ENCODE measurements around the gene ALOX5. TPM values are rescaled to one million over a fixed set of nuclear protein-coding genes. Genes with fewer than 3 reads are reported as not detected.
"Not testable (repeated sequence)": the region's sequence is repeated elsewhere in the genome, so short reads cannot be mapped to it uniquely, and the experiment has no call there.

The ALOX5 gene
- total RNA-seq, 2 experiments from 2014 or later = 0.25 to 0.52 TPM

DNA sequence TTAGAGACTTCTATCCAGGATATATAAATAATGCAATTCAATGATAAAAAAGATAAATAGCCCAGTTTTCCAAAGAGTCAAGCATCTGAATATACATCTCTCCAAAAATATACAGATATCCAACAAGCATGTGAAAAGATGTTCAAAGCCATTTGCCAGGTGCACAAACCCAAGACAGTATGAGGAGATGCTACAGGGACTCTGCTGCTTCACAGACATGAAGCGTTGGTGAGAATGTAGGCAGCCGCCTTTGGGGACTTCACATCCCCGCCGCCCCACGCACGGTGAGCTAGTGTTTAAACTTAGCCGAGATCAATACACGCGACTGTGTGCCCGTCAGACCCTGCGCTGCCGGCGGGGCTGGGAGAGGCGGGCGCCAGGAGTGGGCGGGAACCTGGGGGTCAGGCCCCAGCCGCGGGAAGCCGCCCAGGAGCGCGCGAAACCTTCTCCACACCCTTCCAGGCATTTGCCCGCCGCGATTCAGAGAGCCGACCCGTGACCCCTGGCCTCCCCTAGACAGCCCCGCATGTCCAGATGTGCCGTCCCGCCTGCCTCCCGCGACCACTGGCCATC lies 927 bp upstream of the ALOX5 start:
- POLR2A ChIA-PET = no interaction called here

DNA sequence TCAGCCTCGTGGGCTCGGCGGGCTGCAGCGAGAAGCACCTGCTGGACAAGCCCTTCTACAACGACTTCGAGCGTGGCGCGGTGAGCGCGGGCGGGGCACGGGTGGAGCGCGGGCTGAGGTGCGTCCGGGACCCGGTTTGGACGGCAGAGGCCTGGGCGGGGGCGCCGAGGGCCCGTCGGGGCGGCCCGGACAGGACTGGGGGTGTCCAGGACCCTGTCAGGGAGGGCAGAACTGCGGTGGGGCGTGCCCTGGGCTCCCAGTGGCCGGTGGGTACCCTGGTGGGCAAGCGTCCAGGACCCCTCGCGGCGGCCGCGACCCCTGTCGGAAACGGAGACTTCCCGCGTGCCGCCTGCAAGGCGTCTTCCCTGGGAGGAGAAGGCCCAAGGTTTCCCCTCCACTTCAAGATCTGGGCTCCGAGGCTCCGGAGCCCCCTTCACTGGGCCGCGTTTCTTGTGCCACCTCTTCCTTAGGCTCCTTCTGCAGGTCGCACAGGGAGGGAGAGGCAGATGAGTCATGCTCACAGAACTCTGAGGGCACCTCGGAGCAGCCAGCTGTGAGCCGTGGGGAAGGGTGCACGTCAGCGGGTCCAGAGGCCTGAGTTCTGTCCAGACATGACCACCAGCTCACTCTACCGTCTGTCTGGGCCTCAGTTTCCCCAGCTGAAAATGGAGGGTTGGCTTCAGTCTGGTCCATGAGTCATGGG lies 485 bp downstream of the ALOX5 start:
- POLR2A ChIA-PET = no interaction called here
- CTCF ChIA-PET = no interaction called here

More for the DNA sequence above, 927 bp upstream of the ALOX5 start:
- CTCF ChIA-PET = no interaction called here

DNA sequence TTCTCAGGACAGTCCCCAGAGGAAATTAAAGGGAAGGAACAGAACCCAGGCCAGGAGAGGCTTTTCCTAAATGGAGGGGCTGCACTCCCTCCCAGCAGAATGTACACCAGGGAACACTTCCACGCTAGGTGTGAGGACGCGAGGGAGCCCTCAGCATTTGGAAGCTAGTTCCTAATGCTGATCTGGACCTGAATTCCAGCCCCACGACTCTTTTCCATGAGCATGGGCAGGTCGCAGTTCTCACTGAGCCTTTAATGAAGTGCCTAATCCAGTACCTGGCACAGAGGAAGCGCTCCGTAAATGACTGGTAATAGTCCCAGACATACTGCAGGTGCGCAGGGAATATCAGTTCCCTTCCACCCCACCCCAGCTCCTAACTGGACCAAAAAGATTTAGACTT lies 1.1 kb downstream of the ALOX5 start:
- POLR2A ChIA-PET = no interaction called here

DNA sequence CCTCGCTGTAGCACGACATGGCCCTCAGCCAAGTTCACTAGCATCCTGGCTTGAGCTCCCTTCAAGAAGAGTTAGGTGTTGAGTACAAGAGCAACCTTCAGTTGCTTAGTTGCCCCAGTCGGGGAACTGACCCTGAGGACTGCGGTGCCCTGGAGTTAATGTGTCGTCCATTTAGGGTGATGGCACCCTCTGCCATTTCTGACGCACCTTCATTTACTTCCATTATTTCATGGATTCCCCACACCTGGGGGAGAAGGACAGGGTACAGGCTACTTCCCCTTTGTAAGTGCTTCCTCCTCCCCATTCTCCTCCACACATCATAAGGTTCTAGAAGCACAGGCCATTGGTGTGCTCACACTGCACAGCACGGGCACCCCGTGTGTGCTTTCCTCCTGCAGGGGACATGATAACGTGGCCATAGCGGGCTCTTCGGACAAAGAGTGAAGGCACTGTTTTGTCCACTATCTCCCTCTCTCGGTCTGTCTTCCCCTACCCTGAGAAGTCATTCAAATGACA lies 1.8 kb downstream of the ALOX5 start:
- ChIA-PET POLR2A (no interaction called here), CTCF (no interaction called here)

More for the DNA sequence above, 1.1 kb downstream of the ALOX5 start:
- CTCF ChIA-PET = no interaction called here

DNA sequence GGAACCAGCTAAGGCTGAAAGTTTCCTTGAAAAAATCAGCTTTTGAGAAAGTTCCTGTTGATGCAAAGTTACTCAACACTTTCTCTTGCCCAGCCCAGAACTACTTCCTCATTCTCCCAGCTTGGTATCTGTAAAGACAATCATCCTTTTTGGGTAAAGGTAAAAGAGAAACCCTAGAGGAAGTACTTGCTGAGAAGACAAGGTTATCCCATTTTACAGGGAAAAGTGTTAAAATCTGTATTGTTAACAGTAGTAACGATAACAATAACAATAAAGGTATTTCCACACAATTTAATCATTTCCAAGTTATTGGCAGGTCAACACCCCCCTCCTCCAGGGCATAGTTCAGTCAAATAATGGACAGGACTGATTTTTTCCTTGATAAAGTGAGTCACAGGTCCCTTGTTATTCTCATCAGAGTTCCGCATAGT lies 2.4 kb downstream of the ALOX5 start:
- ChIA-PET CTCF (no interaction called here), POLR2A (no interaction called here)

DNA sequence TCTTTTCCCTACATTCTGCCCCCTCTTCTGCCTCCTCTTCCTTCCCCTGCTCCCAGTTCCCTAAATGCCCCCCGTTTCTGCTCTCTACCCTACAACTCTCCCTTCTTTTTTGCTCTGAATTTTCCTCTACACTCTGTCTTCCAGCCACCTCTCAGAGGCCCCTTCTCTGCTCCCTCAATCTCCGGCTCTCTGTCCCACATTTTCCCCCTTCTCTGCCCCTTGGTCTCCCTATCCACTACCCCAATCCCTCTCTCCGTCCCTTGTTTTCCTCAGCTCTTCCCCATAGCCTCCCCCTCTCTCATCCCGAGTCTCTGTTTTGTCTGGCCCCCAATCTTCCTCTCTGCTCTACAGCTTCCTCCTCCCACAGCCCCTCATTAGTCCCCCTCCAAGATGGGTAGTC lies 3.3 kb downstream of the ALOX5 start:
- ChIA-PET CTCF (no interaction called here), POLR2A (no interaction called here)

DNA sequence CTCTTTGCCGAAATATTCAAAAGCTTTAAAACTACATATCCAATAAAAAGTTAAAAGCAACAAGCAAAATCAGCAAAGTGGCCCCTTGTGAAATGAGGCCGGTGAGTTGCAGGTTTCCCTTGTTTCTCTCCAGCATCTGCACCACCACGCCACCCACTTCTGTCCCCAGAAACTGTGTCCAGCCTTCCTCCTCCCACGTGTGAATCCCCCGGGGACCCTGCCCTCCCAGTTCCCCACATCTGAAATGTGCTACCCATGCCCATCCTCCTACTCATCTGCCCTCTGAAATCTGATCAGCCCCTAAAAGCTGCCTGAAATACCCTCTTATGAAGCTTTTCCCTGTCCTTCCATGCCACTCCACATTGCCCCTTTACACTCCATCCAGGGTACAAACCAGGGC lies 3.8 kb downstream of the ALOX5 start:
- POLR2A ChIA-PET = no interaction called here

DNA sequence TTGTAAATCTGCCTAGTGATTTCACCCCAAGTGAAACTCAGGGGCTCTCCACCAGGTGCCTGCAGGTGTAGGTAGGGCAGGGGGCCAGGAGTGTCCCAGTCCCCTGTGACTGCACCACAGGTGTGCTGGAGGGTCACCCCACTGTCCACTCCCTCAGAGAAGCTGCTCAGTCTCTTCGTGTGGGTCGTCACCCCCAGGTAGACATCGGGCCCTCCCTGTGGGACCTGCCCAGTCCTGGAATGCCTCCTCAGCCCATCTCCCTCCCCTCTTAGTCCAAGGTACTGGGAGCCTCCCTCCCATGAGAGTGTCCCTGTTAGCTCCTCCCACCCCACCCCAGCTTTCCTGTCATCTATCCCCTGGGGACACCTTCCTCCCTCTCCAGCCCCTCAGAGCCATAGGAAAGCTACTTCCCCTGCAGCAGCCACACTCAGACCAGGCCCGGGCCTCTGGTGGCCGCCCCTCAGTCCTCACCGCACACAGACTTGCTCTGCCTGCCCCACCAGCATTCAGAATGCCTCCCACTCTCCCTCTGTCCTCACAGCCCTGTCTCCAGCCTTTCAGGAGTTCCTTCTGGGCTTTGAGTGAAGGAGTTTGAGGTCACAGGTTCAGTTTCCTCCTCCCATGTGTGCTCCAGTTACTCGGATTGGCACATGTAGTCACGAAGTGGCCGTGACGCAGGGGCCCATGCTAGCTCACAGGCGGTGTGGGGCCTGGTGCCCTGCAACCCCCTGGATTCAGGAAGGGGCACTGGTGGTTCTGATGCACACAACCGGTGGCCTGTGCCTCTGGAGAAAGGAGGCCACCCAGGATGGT lies 5.1 kb downstream of the ALOX5 start:
- CTCF ChIA-PET = no interaction called here
- POLR2A ChIA-PET = no interaction called here

More for the DNA sequence above, 3.8 kb downstream of the ALOX5 start:
- CTCF ChIA-PET = no interaction called here

DNA sequence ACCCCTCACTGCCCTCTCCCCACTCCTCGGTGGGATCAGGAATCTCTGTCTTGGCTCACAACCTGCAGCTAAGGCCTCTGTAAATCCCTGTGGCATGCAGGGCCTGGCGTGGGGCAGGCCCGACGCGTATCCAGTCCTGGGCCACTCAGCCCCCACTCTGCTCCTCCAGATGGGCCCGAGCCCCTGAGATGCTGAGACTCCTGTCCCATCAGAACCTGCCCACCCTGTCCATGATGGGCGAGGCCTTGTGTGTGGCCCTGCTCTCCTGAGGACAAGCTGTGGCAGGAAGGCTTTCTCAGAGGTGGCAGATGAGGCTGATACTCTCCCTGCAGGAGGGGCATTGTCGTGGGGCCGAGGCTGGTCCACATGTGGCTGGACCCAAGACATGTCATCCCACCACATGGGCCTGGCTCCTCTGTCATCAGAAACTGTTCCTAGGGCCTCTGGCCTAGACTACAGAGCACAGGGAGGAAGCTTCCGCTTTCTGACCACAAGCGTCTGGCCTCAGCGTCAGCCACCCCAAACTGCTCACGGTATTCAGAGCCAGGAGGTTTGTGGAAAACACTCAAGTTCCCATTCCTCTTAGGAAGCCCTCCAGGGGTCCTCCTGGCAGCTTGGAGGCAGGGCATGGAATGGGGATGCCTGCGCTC lies 6.0 kb downstream of the ALOX5 start:
- CTCF ChIA-PET = no interaction called here
- POLR2A ChIA-PET = no interaction called here

DNA sequence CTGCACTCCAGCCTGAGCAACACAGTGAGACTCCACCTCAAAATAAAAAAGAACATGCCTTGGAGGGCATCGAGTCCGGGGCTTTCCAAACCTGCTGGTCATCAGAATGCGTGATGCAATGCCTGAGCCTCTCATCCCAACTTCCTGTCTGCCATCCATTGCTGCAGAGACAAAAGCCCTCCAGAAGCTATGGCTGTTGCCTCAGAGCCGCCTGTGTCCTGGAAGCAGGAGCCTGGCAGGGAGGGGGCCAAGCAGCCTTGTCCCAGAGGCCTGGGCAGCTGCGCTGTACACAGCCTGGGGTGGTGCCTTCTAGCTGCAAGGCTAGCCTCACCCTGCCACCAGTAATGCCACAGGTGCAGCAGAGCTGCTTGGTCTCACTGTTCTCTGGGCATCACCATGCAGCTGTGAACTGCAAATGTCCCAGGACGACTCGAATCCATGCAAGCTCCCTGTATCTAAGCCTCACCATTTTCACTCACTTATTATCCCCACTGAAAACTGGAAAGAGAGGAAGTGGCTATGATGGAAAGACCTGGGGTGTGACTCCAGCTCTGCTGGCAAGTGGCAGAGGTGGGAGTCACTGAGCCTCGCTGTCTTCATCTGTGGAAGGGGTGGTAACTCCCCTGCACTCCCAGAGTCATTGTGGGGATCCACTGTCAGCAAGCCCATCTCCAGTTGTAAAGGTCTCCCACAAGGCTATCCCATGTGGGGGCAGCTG lies 7.0 kb downstream of the ALOX5 start:
- CTCF ChIA-PET = no interaction called here
- POLR2A ChIA-PET = no interaction called here

DNA sequence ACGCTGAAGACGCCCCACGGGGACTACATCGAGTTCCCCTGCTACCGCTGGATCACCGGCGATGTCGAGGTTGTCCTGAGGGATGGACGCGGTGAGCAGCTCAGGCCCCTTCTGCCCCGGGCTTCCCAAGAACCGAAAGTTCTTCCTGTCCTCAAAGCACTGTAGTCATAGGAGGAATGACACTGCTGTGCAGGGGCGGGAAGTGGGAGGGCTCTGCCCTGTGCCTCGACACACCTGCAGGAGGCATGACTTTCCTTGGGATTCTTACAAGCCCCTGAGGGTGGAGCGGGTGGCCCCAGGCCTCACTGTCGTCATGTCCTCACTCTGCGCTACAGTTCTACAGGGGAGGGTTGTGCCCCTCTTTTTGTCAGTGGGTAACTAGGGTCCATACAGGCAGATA lies 8.6 kb downstream of the ALOX5 start:
- CTCF ChIA-PET = no interaction called here
- POLR2A ChIA-PET = no interaction called here

DNA sequence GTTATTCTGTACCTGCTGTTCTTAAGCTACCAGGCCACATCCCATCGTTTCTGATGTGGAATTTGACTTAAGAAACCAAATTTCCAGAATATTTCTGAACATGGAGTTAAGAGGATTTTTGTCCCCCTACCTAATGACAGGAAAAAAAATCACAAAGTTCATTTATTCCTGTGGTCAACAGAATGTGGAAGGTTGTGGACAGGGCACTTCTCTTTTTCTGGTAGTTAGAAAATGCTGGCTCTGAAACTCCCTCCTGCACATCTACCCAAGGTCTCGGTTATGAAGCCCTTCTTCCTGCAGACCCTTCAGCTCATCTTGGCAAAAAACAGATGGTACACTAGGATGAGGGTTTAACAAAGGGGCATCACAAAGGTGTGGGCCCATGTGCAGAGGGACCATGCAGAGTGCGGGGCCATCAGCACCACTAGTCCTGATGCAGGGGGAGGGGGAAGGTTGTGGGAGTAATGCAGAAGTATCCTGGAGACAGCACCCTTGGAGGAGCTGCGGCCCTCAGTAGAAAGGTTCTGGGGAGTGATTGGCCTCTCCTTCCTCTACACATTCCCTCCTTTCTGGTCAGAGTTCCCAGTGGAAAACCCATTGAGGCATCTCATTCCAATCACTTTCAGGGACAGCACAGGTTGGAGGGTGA lies 9.8 kb downstream of the ALOX5 start:
- POLR2A ChIA-PET = no interaction called here
- CTCF ChIA-PET = no interaction called here

DNA sequence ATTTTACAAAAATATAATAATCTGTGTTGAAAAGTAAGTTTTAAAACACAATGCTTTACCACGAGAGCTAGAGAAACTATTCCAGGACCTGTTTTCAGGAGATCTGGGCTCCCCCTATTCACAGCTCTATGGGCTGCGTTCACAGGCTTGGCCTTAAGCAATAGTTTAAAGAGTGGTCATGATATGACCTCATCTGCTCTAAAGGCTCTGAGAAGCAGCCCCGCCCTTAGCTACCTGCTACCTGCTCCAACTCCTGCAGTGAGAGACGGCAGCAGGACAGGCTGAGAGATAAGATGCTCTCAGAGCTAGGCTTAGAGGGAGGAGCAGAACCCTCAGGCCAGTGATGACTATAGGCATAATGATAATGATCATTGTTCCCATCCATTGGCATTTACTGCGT lies 12.6 kb downstream of the ALOX5 start:
- ChIA-PET POLR2A (no interaction called here), CTCF (no interaction called here)

DNA sequence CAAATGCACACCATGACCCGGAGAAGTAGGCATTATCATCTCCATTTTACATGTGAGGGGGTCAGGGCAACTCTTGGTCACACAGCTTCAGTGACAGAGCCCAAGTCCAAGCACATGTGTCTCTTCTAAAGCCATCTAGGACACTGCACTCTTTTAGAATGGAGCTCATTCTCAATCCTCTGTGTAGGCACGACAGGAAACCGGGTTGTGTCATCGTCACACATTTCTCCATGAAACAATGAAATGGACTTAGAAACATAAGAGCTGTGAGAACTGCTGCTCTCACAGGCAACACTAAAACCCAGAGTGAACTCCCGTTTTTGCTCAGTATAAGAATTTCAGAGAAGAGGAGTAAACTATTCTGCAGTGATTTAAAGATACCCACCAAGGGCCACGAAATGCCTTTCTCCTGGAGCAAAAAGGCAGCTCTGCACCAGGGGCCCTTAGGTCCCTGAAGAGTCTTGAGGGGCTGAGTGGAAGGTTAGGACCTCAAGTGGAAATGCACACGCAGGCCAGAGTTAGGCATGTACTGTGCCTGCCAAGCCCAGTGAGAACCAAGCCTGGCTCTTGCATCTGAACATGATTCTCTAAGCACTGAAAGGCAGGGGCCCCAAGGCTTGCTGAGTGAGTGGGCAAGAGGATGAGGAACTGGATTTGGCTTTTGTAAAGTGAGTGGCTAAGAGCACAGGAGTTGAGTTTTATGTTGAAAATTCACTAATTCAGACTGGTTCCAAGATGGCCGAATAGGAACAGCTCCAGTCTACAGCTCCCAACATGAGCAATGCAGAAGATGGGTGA lies 13.3 kb downstream of the ALOX5 start:
- CTCF ChIA-PET = no interaction called here
- POLR2A ChIA-PET = no interaction called here

DNA sequence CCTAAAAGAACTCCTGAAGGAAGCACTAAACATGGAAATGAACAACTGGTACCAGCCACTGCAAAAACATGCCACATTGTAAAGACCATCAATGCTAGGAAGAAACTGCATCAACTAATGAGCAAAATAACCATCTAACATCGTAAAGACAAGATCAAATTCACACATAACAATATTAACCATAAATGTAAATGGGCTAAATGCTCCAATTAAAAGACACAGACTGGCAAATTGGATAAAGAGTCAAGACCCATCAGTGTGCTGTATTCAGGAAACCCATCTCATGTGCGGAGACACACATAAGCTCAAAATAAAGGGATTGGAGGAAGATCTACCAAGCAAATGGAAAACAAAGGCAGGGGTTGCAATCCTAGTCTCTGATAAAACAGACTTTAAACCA lies 15.7 kb downstream of the ALOX5 start:
- POLR2A ChIA-PET, CTCF ChIA-PET: not testable (repeated sequence)

DNA sequence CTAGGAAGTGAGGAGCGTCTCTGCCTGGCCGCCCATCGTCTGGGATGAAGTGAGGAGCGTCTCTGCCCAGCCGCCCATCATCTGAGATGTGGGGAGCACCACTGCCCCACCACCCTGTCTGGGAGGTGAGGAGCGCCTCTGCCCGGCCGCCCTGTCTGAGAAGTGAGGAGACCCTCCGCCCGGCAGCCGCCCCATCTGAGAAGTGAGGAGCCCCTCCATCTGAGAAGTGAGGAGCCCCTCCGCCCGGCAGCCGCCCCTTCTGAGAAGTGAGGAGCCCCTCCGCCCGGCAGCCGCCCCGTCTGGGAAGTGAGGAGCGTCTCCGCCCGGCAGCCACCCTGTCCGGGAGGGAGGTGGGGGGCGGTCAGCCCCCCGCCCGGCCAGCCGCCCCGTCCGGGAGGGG lies 17.6 kb downstream of the ALOX5 start:
- CTCF ChIA-PET, POLR2A ChIA-PET: not testable (repeated sequence)

DNA sequence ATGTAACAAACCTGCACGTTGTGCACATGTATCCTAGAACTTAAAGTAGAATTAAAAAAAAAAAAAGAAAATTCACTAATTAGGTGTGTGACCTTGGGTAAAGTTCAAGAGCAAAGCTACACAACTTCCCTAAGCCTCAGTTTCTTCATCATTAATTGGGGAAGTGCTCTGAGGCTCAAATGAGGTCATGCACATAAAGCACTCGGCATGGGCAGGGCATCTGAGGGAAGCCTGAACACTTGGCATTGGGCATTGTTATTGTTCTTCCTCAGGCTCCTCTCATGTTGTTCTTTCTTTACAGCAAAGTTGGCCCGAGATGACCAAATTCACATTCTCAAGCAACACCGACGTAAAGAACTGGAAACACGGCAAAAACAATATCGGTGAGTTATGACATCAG lies 21.5 kb downstream of the ALOX5 start:
- POLR2A ChIA-PET = no interaction called here
- CTCF ChIA-PET = interaction anchor here (0.6 kb wide), 1 partner anchor 107 kb away, joined by 3 read pairs; no protein-coding TSS in a partner anchor

DNA sequence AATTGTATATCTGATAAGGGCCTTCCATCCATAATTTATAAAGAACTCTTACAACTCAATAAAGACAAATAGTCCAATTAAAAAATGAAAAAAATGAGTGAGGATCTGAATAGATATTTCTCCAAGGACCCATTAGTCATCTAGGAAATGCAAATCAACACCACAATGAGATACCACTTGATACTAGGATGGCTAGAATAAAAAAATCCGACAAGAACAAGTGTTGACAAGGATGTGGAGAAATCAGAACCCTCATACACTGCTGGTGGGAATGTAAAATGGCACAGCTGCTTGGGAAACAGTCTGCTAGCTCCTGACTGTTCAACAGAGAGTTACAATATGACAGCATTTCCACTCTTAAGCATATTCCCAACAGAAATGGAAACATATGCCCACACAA lies 24.6 kb downstream of the ALOX5 start:
- ChIA-PET CTCF (no interaction called here), POLR2A (no interaction called here)

DNA sequence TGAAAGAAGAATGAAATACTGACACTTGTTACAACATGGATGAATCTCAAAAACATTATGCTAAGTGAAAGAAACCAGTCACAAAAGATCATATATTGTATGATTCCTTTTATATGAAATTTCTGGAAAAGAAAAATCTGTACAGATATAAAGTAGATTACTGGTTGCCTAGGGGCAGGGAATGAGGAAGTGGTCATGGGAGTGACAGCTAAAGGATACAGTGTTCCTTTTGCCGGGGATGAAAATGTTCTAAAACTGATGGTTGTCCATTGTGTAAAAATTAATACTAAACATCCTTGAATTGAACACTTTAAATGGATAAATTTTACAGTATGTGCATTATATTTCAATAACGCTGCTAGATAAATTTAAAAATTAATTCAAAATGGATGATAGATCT lies 25.1 kb downstream of the ALOX5 start:
- ChIA-PET POLR2A (no interaction called here), CTCF (no interaction called here)
